Immature natural killer cell (primary cell): ENCODE measurements around the gene UEVLD. TPM values are rescaled to one million over a fixed set of nuclear protein-coding genes. Genes with fewer than 3 reads are reported as not detected.

Experiments
- polyA plus RNA-seq, 3 donors: library from polyadenylated mRNA; unstranded; fragments of 300-500 nt; fragmentation: Illumina TruSeq; gene quantifications; one replicate each; pipeline ENCODE4 v1.2.3, GENCODE V29; 2021

UEVLD gene
- polyA plus RNA-seq, 3 donors from 2014 or later: 18.1 to 22.4 (median 20.7) TPM

Other genes with a start within 250 kb of the UEVLD start
- gene LDHA, start 194.2 kb downstream of the UEVLD start, polyA plus RNA-seq: 100 to 1,000 TPM; 395 to 593 (median 422) TPM
- not detected for gene LDHC, start 176.4 kb downstream of the UEVLD start, polyA plus RNA-seq
- gene LDHAL6A, start 132.9 kb downstream of the UEVLD start, polyA plus RNA-seq: under 1 TPM in 1 of 3 donors, not detected in 2; 0.79 TPM
- 10 to 100 TPM; 41.3 to 88.3 (median 74.5) TPM for gene TSG101, start 61.8 kb downstream of the UEVLD start, polyA plus RNA-seq
- gene MISFA, start 11.1 kb upstream of the UEVLD start, polyA plus RNA-seq: 1 to 10 TPM in 1 of 3 donors, under 1 TPM in 2; 0.24 to 1.0 (median 0.38) TPM
- 10 to 100 TPM in 2 of 3 donors, 1 to 10 TPM in 1; 7.8 to 20.7 (median 15.3) TPM for gene SPTY2D1, start 45.6 kb upstream of the UEVLD start, polyA plus RNA-seq
- 1 to 10 TPM in 1 of 3 donors, under 1 TPM in 2; 0.43 to 2.1 (median 0.92) TPM for gene TMEM86A, start 110.0 kb upstream of the UEVLD start, polyA plus RNA-seq
- gene IGSF22, start 137.5 kb upstream of the UEVLD start, polyA plus RNA-seq: under 1 TPM in 2 of 3 donors, not detected in 1; 0.20 to 0.46 TPM
- gene PTPN5, start 203.1 kb upstream of the UEVLD start, polyA plus RNA-seq: not detected